Tibial artery (tissue), 4 donors: Measurements from ENCODE around the gene ANKRD11.

Experiments used
- DNase-seq, 2 donors: peaks; one replicate each; pipeline ENCODE4 v3.0.0-alpha.2; 2019
- H3K27ac ChIP-seq, 2 donors: fragments of 200-600 bp; sonication (generic) in 1 of 2; 1 replicate in 1 of 2; 2 replicates in 1 of 2; pipeline ENCODE4 v1.5.1; 2018 to 2019; ENCODE audit warnings: mild to moderate bottlenecking in 1 of 2
- H3K27me3 ChIP-seq, 2 donors: fragments of 200-600 bp; sonication (generic) in 1 of 2; one replicate each; pipeline versions ENCODE4 v1.5.1 to v1.6.0; 2016 to 2019
- H3K36me3 ChIP-seq, 3 donors: fragments of 200-600 bp; sonication (generic) in 2 of 3; one replicate each; pipeline ENCODE4 v1.5.1; 2016 to 2019; ENCODE audit warnings: mild to moderate bottlenecking in 2 of 3
- H3K4me1 ChIP-seq, 4 donors: fragments of 200-600 bp; sonication (generic) in 2 of 4; 1 replicate in 3 of 4; 2 replicates in 1 of 4; pipeline ENCODE4 v1.5.1; 2016 to 2019
- H3K4me3 ChIP-seq, 2 donors: fragments of 200-600 bp; sonication (generic) in 1 of 2; 1 replicate in 1 of 2; 2 replicates in 1 of 2; pipeline ENCODE4 v1.5.1; 2018 to 2019; ENCODE audit warnings: mild to moderate bottlenecking in 2 of 2
- H3K9me3 ChIP-seq, 3 donors: fragments of 200-600 bp; sonication (generic) in 1 of 3; one replicate each; pipeline ENCODE4 v1.5.1; 2016 to 2019
- CTCF ChIP-seq, 2 experiments: fragments of 200-600 bp in 1 of 2; fragments of 450-650 bp in 1 of 2; IDR thresholded peaks; one replicate each; pipeline ENCODE4 v1.5.1; 2017 to 2019; ENCODE audit warnings: antibody characterized with exemption in 2 of 2, mild to moderate bottlenecking in 1 of 2, moderate library complexity in 1 of 2
- intact Hi-C: fragments of 100-400 bp; cut with DNase I; formaldehyde crosslinking; loops from one replicate; pipeline ENCODE4 v1.15.0; 2023; ENCODE audit warnings: low total_unique reads

The ANKRD11 gene

GRCh38 chr16:89298623-89299225 lies 191.6 kb downstream of the ANKRD11 start:
- no peaks in the 10 kb centered on the region for H3K9me3 ChIP-seq
- H3K4me3 ChIP-seq, result no peak overlapping the region
- H3K27ac ChIP-seq, result peak overlapping the region in 1 of 2 donors; percentile 47
- no peak for TF ChIP-seq CTCF (IDR thresholded peaks at IDR 0.05)
- DNase-seq, result no peak
- H3K27me3 ChIP-seq, result no peaks in the 10 kb centered on the region
- H3K4me1 ChIP-seq, result peaks cover 5 to 36% (median 29%) of the 10 kb centered on the region in 4 donors
- intact Hi-C loops, result no loop called here
- peaks cover 4 to 50% (median 14%) of the 10 kb centered on the region in 3 donors for H3K36me3 ChIP-seq

- Histone ChIP-seq H3K4me1 (peaks cover 5 to 33% (median 29%) of the 10 kb centered on the region in 4 donors), H3K4me3 (no peak overlapping the region), H3K27me3 (no peaks in the 10 kb centered on the region), H3K9me3 (no peaks in the 10 kb centered on the region), H3K27ac (peak overlapping the region in 1 of 2 donors; percentile 3), H3K36me3 (peaks cover 0 to 43% (median 7%) of the 10 kb centered on the region in 3 donors)
- DNase-seq, result no peak
- intact Hi-C loops, result no loop called here
- TF ChIP-seq CTCF (IDR thresholded peaks at IDR 0.05), result no peak
These were observed 192.3 kb downstream of the ANKRD11 start for GRCh38 chr16:89297910-89298545.

- TF ChIP-seq CTCF (IDR thresholded peaks at IDR 0.05), result no peak
- no peak for DNase-seq
- H3K4me3 ChIP-seq, result no peak overlapping the region
- peaks cover 0 to 45% (median 5%) of the 10 kb centered on the region in 3 donors for H3K36me3 ChIP-seq
- no peaks in the 10 kb centered on the region for H3K27me3 ChIP-seq
- H3K27ac ChIP-seq, result peak overlapping the region in 1 of 2 donors; percentile 3
- no peaks in the 10 kb centered on the region for H3K9me3 ChIP-seq
- H3K4me1 ChIP-seq, result peaks cover 5 to 31% (median 26%) of the 10 kb centered on the region in 4 donors
- intact Hi-C loops, result no loop called here
These were observed 193.0 kb downstream of the ANKRD11 start for GRCh38 chr16:89297156-89297874.

- H3K36me3 ChIP-seq, result peaks cover 0 to 58% (median 10%) of the 10 kb centered on the region in 3 donors
- intact Hi-C loops, result no loop called here
- H3K9me3 ChIP-seq, result no peaks in the 10 kb centered on the region
- DNase-seq, result no peak
- no peak for TF ChIP-seq CTCF (IDR thresholded peaks at IDR 0.05)
- H3K4me3 ChIP-seq, result no peak overlapping the region
- peaks cover 0 to 17% (median 12%) of the 10 kb centered on the region in 4 donors for H3K4me1 ChIP-seq
- H3K27me3 ChIP-seq, result no peaks in the 10 kb centered on the region
- no peak overlapping the region for H3K27ac ChIP-seq
These were observed 194.4 kb downstream of the ANKRD11 start for GRCh38 chr16:89295915-89296314.

GRCh38 chr16:89295071-89295900 lies 195.1 kb downstream of the ANKRD11 start:
- H3K9me3 ChIP-seq, result no peaks in the 10 kb centered on the region
- intact Hi-C loops, result no loop called here
- H3K4me1 ChIP-seq, result peaks cover 0 to 14% (median 6%) of the 10 kb centered on the region in 4 donors
- TF ChIP-seq CTCF (IDR thresholded peaks at IDR 0.05), result no peak
- no peak for DNase-seq
- no peaks in the 10 kb centered on the region for H3K27me3 ChIP-seq
- H3K36me3 ChIP-seq, result peaks cover 0 to 59% (median 15%) of the 10 kb centered on the region in 3 donors
- no peak overlapping the region for H3K27ac ChIP-seq
- no peak overlapping the region for H3K4me3 ChIP-seq
